HG03025 (cell line): ENCODE measurements around the gene ACR.
"Not testable (repeated sequence)": the region's sequence is repeated elsewhere in the genome, so short reads cannot be mapped to it uniquely, and the experiment has no call there.

Source experiments
- ATAC-seq: cut with Tn5 transposase; IDR thresholded peaks from one replicate; pipeline ENCODE4 v1.9.1; 2021; ENCODE audit warnings: mild to moderate bottlenecking, moderate library complexity; ENCODE audit not compliant: unreplicated experiment, low FRiP score

Gene ACR

GRCh38 chr22:50730941-50731661 lies 6.9 kb upstream of the ACR start:
- no peak for ATAC-seq

- no peak for ATAC-seq
These were observed 6.0 kb upstream of the ACR start for GRCh38 chr22:50731811-50732624.

- ATAC-seq, result no peak
These were observed 5.3 kb upstream of the ACR start for GRCh38 chr22:50732681-50733080.

DNA sequence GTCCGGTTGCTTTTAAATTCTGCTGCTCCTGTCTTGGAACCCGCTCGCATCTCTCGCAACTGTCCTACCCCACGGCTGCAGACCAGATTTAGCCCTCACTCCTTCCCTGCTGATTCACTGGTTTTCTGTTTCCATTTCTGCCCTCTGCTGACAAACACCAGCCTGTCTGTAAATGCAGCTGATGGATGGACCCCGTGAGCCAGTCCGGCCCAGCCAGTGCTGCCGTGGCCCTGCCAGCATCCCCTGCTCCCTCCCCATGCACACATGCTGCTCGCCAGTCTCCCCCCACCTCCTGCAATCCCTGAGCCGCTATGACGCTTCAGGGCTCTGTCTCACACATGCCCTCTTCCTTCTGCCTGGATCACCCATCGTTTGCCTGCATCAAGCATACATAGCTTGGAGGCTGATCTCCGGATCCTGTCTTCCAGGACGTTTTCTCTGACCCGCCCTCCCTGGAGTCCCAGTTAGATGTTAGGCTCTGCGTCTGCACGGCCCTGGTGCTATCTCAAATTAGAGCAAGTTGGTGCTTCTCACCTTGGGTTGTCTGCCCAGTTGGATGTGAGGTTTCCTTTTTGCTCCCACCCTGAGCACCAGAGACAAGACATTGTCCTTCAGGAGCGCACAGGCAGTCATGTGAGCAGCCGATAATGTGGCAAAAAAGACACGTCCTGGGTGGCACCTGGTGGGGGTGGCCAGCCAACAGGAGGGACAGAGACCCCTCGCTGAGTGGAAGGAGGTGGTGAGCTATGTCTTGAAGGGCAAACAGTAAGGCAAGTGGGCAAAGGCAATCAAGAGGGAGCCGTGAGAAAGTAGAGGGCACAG lies 4.3 kb upstream of the ACR start:
- ATAC-seq, result no peak

- no peak for ATAC-seq
These were observed 3.6 kb upstream of the ACR start for GRCh38 chr22:50734343-50734771.

GRCh38 chr22:50734986-50735738 lies 2.8 kb upstream of the ACR start:
- no peak for ATAC-seq

- ATAC-seq, result no peak
These were observed 2.3 kb upstream of the ACR start for GRCh38 chr22:50735739-50736030.

GRCh38 chr22:50738649-50739227 lies 734 bp downstream of the ACR start:
- no peak for ATAC-seq

GRCh38 chr22:50739279-50739691 lies 1.3 kb downstream of the ACR start:
- ATAC-seq, result no peak

- ATAC-seq, result no peak
These were observed 1.9 kb downstream of the ACR start for GRCh38 chr22:50739894-50740293.

DNA sequence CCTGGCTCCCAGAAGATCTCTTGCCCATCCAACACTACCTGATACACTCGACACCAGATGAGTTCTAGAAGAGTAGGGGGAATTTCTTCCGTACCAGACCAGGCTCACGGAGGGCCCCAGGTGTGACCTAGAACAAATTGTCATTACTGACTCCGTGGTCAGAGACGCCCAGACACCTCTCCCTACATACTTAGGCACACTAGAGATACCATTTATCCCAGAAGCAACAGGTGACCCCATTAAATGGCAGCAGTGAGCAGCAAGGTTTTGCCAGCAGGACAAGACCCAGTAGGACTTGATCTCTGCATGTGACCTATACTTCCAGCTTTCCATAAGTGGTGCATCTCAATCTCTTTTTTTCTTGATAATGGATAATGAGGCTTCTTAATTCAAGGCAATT lies 2.7 kb downstream of the ACR start:
- ATAC-seq, result not testable (repeated sequence)

DNA sequence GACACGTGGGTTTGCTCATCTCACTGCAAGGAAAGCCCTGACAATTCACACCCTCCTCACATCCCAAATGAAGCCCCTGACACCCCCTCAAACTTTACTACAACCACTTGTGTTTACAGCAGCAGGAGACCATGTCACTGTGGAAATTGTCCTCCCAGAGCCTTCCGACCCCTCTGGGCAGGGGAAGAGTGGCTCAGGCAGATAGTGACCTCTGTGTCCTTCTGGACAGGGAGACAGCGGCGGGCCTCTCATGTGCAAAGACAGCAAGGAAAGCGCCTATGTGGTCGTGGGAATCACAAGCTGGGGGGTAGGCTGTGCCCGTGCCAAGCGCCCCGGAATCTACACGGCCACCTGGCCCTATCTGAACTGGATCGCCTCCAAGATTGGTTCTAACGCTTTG lies 6.4 kb downstream of the ACR start:
- ATAC-seq, result not testable (repeated sequence)

GRCh38 chr22:50747521-50747920 lies 9.5 kb downstream of the ACR start:
- ATAC-seq, result not testable (repeated sequence)

- not testable (repeated sequence) for ATAC-seq
These were observed 10.6 kb downstream of the ACR start for GRCh38 chr22:50748630-50749029.

- ATAC-seq, result not testable (repeated sequence)
These were observed 11.5 kb downstream of the ACR start for GRCh38 chr22:50749302-50750074.

DNA sequence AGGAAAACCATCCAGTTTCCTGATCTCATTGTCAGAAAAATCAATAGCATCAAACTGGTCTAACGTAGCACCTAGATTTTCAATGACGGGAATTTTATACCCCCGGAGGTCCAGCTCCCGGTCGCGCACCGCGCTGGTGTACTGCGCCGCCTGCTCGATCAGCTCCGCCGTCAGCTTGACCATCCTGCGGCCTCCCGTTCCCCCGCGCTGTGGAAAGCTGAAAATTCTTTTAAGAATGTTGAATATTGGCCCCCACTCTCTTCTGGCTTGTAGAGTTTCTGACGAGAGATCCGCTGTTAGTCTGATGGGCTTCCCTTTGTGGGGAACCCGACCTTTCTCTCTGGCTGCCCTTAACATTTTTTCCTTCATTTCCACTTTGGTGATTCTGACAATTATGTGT lies 17.2 kb downstream of the ACR start:
- ATAC-seq, result not testable (repeated sequence)

DNA sequence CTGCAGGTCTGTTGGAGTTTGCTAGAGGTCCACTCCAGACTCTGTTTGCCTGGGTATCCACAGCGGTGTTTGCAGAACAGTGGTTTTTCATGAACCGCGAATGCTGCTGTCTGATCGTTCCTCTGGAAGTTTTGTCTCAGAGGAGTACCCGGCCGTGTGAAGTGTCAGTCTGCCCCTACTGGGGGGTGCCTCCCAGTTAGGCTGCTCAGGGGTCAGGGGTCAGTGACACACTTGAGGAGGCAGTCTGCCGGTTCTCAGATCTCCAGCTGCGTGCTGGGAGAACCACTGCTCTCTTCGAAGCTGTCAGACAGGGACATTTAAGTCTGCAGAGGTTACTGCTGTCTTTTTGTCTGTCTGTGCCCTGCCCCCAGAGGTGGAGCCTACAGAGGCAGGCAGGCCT lies 18.4 kb downstream of the ACR start:
- ATAC-seq, result not testable (repeated sequence)

- not testable (repeated sequence) for ATAC-seq
These were observed 19.0 kb downstream of the ACR start for GRCh38 chr22:50756949-50757491.
